ENCODE results near the gene GNE. TPM values are rescaled to one million over a fixed set of nuclear protein-coding genes. Genes with fewer than 3 reads are reported as not detected.

The GNE gene
- total and polyA plus RNA-seq, 10 of the 15 experiments (the other 5 are each of a cell fraction or from before 2014, with no cell fraction given) = 4.1 to 13.6 (median 10.7) TPM

DNA sequence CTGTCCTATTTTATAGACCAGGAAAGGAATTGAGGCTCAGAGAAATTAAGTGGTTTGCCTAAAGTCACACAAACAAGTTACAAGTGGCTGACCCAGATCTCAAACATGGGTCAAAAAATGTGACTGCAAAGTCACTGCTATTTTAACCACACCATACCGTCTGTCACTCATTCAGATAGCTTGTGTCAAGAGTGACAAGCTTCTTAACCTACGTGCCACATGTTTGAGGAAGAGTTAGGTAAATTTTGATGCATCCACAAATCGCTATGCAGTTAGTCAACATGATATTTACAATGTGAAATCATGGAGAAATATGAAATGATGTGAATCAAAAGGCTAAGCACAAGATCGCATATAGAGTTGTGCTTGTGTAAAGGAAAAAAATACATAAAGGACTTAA, 22.7 kb upstream of the GNE start:
- Histone ChIP-seq H3K27ac (ENCODE audit: control insufficient read depth, insufficient read depth) (no peak overlapping the region), H3K79me2 (ENCODE audit: control insufficient read depth, insufficient read depth, low read length) (no peaks in the 10 kb centered on the region), H4K20me1 (ENCODE audit: control insufficient read depth, insufficient read depth) (no peaks in the 10 kb centered on the region), H3K4me2 (ENCODE audit: control insufficient read depth, insufficient read depth) (no peak overlapping the region), H3K27me3 (replicated peaks in 1 of 2; ENCODE audit: control insufficient read depth in 2 of 2, insufficient read depth in 2 of 2, low read length in 1 of 2) (no peaks in the 10 kb centered on the region), H3K36me3 (ENCODE audit: control insufficient read depth in 2 of 2, insufficient read depth in 2 of 2, low read length in 1 of 2) (no peaks in the 10 kb centered on the region), H3K4me1 (ENCODE audit: control insufficient read depth, insufficient read depth, low read length) (no peaks in the 10 kb centered on the region), H3K4me3 (no peak overlapping the region), H2AFZ (ENCODE audit: control insufficient read depth, low read depth, low read length) (no peak overlapping the region), H3K9ac (ENCODE audit: control insufficient read depth, insufficient read depth, low read length) (no peak overlapping the region), H3K9me3 (replicated peaks; ENCODE audit: control insufficient read depth, insufficient read depth, low read length) (no peaks in the 10 kb centered on the region)
- 85% methylated on average over 4 of the region's 4 CpGs for WGBS (ENCODE audit: insufficient coverage, insufficient replicate concordance, low lambda C conversion rate, missing lambda C conversion rate)
- intact Hi-C loops (cut with micrococcal nuclease; ENCODE audit: unreplicated experiment) (no loop called here), in situ Hi-C loops (cut with MboI) (no loop called here)
- ChIA-PET SMC1A (ENCODE audit: uncharacterized antibody, unreplicated experiment) (no interaction called here), CTCF (interaction anchor here (1.3 kb wide), 1 partner anchor 13 kb away, joined by 3 read pairs; no protein-coding TSS in a partner anchor), RAD21 (ENCODE audit: unreplicated experiment) (no interaction called here), POLR2A (interaction anchor here (0.6 kb wide), 1 partner anchor 11 kb away, joined by 3 read pairs; no protein-coding TSS in a partner anchor)
- ATAC-seq (no peak), FAIRE-seq (no peak), DNase-seq (ENCODE audit: low read depth, low spot score) (no peak)
- TF ChIP-seq, protein P1, sequence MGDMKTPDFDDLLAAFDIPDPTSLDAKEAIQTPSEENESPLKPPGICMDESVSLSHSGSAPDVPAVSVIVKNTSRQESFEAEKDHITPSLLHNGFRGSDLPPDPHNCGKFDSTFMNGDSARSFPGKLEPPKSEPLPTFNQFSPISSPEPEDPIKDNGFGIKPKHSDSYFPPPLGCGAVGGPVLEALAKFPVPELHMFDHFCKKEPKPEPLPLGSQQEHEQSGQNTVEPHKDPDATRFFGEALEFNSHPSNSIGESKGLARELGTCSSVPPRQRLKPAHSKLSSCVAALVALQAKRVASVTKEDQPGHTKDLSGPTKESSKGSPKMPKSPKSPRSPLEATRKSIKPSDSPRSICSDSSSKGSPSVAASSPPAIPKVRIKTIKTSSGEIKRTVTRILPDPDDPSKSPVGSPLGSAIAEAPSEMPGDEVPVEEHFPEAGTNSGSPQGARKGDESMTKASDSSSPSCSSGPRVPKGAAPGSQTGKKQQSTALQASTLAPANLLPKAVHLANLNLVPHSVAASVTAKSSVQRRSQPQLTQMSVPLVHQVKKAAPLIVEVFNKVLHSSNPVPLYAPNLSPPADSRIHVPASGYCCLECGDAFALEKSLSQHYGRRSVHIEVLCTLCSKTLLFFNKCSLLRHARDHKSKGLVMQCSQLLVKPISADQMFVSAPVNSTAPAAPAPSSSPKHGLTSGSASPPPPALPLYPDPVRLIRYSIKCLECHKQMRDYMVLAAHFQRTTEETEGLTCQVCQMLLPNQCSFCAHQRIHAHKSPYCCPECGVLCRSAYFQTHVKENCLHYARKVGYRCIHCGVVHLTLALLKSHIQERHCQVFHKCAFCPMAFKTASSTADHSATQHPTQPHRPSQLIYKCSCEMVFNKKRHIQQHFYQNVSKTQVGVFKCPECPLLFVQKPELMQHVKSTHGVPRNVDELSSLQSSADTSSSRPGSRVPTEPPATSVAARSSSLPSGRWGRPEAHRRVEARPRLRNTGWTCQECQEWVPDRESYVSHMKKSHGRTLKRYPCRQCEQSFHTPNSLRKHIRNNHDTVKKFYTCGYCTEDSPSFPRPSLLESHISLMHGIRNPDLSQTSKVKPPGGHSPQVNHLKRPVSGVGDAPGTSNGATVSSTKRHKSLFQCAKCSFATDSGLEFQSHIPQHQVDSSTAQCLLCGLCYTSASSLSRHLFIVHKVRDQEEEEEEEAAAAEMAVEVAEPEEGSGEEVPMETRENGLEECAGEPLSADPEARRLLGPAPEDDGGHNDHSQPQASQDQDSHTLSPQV (IDR thresholded peaks at IDR 0.05) = no peak
- TF ChIP-seq STAT1 (conservative IDR thresholded peaks at IDR 0.05) = no peak
- TF ChIP-seq, protein P2, sequence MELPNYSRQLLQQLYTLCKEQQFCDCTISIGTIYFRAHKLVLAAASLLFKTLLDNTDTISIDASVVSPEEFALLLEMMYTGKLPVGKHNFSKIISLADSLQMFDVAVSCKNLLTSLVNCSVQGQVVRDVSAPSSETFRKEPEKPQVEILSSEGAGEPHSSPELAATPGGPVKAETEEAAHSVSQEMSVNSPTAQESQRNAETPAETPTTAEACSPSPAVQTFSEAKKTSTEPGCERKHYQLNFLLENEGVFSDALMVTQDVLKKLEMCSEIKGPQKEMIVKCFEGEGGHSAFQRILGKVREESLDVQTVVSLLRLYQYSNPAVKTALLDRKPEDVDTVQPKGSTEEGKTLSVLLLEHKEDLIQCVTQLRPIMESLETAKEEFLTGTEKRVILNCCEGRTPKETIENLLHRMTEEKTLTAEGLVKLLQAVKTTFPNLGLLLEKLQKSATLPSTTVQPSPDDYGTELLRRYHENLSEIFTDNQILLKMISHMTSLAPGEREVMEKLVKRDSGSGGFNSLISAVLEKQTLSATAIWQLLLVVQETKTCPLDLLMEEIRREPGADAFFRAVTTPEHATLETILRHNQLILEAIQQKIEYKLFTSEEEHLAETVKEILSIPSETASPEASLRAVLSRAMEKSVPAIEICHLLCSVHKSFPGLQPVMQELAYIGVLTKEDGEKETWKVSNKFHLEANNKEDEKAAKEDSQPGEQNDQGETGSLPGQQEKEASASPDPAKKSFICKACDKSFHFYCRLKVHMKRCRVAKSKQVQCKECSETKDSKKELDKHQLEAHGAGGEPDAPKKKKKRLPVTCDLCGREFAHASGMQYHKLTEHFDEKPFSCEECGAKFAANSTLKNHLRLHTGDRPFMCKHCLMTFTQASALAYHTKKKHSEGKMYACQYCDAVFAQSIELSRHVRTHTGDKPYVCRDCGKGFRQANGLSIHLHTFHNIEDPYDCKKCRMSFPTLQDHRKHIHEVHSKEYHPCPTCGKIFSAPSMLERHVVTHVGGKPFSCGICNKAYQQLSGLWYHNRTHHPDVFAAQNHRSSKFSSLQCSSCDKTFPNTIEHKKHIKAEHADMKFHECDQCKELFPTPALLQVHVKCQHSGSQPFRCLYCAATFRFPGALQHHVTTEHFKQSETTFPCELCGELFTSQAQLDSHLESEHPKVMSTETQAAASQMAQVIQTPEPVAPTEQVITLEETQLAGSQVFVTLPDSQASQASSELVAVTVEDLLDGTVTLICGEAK (IDR thresholded peaks at IDR 0.05; ENCODE audit: borderline replicate concordance) = no peak
- TF ChIP-seq, protein P3, sequence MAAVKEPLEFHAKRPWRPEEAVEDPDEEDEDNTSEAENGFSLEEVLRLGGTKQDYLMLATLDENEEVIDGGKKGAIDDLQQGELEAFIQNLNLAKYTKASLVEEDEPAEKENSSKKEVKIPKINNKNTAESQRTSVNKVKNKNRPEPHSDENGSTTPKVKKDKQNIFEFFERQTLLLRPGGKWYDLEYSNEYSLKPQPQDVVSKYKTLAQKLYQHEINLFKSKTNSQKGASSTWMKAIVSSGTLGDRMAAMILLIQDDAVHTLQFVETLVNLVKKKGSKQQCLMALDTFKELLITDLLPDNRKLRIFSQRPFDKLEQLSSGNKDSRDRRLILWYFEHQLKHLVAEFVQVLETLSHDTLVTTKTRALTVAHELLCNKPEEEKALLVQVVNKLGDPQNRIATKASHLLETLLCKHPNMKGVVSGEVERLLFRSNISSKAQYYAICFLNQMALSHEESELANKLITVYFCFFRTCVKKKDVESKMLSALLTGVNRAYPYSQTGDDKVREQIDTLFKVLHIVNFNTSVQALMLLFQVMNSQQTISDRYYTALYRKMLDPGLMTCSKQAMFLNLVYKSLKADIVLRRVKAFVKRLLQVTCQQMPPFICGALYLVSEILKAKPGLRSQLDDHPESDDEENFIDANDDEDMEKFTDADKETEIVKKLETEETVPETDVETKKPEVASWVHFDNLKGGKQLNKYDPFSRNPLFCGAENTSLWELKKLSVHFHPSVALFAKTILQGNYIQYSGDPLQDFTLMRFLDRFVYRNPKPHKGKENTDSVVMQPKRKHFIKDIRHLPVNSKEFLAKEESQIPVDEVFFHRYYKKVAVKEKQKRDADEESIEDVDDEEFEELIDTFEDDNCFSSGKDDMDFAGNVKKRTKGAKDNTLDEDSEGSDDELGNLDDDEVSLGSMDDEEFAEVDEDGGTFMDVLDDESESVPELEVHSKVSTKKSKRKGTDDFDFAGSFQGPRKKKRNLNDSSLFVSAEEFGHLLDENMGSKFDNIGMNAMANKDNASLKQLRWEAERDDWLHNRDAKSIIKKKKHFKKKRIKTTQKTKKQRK (IDR thresholded peaks at IDR 0.05; ENCODE audit: low read depth, low read length) = no peak
- no TSS peak for BruUV-seq (replicated peaks)

Measured in GM12878 (cell line).